PFSK-1 (cell line): ENCODE data around the gene KLHL25.

Experiments
- POLR2AphosphoS5 ChIP-seq: IDR thresholded peaks from 2 replicates; pipeline ENCODE4 v1.6.1; 2012; ENCODE audit warnings: low read depth, mild to moderate bottlenecking, control low read depth, low read length, moderate library complexity
- TF ChIP-seq, protein P1 (sequence below), 2 experiments: IDR thresholded peaks; 2 replicates each; pipeline versions ENCODE4 v1.6.1 to v1.8.0; 2011 to 2012; ENCODE audit warnings: low read depth in 2 of 2, low read length in 2 of 2, control low read depth in 1 of 2, inconsistent platforms in 1 of 2, mild to moderate bottlenecking in 1 of 2, moderate library complexity in 1 of 2; ENCODE audit not compliant: insufficient read depth in 1 of 2

DNA sequence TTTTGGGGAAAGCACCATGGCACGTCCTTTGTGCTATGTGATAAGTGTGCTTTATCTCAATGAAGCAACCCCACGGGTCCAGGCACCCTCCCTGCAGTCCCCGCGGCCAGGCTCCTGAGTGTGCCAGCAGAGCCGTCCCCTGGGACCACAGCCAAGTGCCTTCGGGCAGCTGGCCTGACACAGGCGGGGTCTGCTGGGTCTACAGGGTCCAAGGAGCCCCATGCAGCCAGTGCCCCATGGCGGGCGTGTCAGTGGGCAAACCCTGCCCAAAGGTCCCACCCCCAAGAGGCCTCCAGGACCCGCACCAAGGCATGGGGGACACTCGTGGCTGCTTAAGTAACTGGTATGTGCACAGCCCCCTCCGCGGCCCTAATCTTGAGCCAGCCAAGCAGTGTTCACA lies 35.3 kb downstream of the KLHL25 start:
- TF ChIP-seq, protein P1, sequence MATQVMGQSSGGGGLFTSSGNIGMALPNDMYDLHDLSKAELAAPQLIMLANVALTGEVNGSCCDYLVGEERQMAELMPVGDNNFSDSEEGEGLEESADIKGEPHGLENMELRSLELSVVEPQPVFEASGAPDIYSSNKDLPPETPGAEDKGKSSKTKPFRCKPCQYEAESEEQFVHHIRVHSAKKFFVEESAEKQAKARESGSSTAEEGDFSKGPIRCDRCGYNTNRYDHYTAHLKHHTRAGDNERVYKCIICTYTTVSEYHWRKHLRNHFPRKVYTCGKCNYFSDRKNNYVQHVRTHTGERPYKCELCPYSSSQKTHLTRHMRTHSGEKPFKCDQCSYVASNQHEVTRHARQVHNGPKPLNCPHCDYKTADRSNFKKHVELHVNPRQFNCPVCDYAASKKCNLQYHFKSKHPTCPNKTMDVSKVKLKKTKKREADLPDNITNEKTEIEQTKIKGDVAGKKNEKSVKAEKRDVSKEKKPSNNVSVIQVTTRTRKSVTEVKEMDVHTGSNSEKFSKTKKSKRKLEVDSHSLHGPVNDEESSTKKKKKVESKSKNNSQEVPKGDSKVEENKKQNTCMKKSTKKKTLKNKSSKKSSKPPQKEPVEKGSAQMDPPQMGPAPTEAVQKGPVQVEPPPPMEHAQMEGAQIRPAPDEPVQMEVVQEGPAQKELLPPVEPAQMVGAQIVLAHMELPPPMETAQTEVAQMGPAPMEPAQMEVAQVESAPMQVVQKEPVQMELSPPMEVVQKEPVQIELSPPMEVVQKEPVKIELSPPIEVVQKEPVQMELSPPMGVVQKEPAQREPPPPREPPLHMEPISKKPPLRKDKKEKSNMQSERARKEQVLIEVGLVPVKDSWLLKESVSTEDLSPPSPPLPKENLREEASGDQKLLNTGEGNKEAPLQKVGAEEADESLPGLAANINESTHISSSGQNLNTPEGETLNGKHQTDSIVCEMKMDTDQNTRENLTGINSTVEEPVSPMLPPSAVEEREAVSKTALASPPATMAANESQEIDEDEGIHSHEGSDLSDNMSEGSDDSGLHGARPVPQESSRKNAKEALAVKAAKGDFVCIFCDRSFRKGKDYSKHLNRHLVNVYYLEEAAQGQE (IDR thresholded peaks at IDR 0.05; ENCODE audit: insufficient read depth in 1 of 2, low read depth in 2 of 2, low read length in 2 of 2) = no peak
- no peak for TF ChIP-seq POLR2AphosphoS5
